Colonic mucosa (tissue), 4 donors: ENCODE data around the gene GNA12. TPM values are rescaled to one million over a fixed set of nuclear protein-coding genes. Genes with fewer than 3 reads are reported as not detected.

ENCODE experiments used
- DNase-seq: peaks from one replicate; pipeline ENCODE4 v3.0.0-alpha.2; 2020
- H3K27ac ChIP-seq: fragments of 200-600 bp; one replicate; pipeline ENCODE4 v1.8.0; 2021
- H3K27me3 ChIP-seq: fragments of 200-600 bp; one replicate; pipeline ENCODE4 v1.8.0; 2021
- H3K36me3 ChIP-seq: fragments of 200-600 bp; one replicate; pipeline ENCODE4 v1.8.0; 2021
- H3K4me1 ChIP-seq: fragments of 200-600 bp; one replicate; pipeline ENCODE4 v1.8.0; 2021; ENCODE audit warnings: mild to moderate bottlenecking
- H3K4me3 ChIP-seq: fragments of 200-600 bp; one replicate; pipeline ENCODE4 v1.8.0; 2021
- H3K9ac ChIP-seq, 2 donors: one replicate each; pipeline ENCODE4 v1.7.0; 2013; ENCODE audit warnings: control low read depth in 2 of 2, low read depth in 2 of 2, low read length in 2 of 2
- H3K9me3 ChIP-seq: fragments of 200-600 bp; one replicate; pipeline ENCODE4 v1.8.0; 2021
- CTCF ChIP-seq: fragments of 200-600 bp; IDR thresholded peaks from one replicate; pipeline ENCODE4 v1.8.0; 2022; ENCODE audit warnings: antibody characterized with exemption, mild to moderate bottlenecking
- intact Hi-C: fragments of 100-400 bp; cut with DNase I; formaldehyde crosslinking; loops from one replicate; pipeline ENCODE4 v1.14.1; 2022
- total RNA-seq, 2 donors: library from RNA; stranded (reverse); fragmentation: NEBNext Ultra II Directional in 1 of 2; extraction: Animal tissue kit (Norgen Biotek cat#: 25700) in 1 of 2; gene quantifications; one replicate each; pipeline ENCODE4 v1.2.1, GENCODE V29; 2021
- donor health status: healthy.
- donor health status: DM: no; HTN: no; CAD: no.
- donor health status: DM: no; HTN: no; CAD: no.

GNA12 gene
- total RNA-seq, 2 donors from 2014 or later: 19.7 to 24.8 TPM

GRCh38 chr7:2721842-2722241 lies 122.3 kb downstream of the GNA12 start:
- Histone ChIP-seq H3K9ac (no peak overlapping the region), H3K27ac (no peak overlapping the region), H3K4me3 (no peak overlapping the region), H3K36me3 (no peaks in the 10 kb centered on the region), H3K9me3 (no peaks in the 10 kb centered on the region), H3K4me1 (peaks cover 12% of the 10 kb centered on the region), H3K27me3 (no peaks in the 10 kb centered on the region)
- intact Hi-C loops: no loop called here
- no peak for TF ChIP-seq CTCF
- no peak for DNase-seq

GRCh38 chr7:2720024-2720423 lies 124.1 kb downstream of the GNA12 start:
- DNase-seq: no peak
- H3K4me3 ChIP-seq: no peak overlapping the region
- no peaks in the 10 kb centered on the region for H3K9me3 ChIP-seq
- no peaks in the 10 kb centered on the region for H3K27me3 ChIP-seq
- H3K36me3 ChIP-seq: no peaks in the 10 kb centered on the region
- intact Hi-C loops: no loop called here
- H3K9ac ChIP-seq: no peak overlapping the region
- TF ChIP-seq CTCF: no peak
- no peak overlapping the region for H3K27ac ChIP-seq
- H3K4me1 ChIP-seq: peaks cover 15% of the 10 kb centered on the region

GRCh38 chr7:2719007-2719406 lies 125.1 kb downstream of the GNA12 start:
- DNase-seq: peak; percentile 46
- H3K36me3 ChIP-seq: no peaks in the 10 kb centered on the region
- H3K4me3 ChIP-seq: no peak overlapping the region
- H3K9me3 ChIP-seq: no peaks in the 10 kb centered on the region
- no peaks in the 10 kb centered on the region for H3K27me3 ChIP-seq
- peaks cover 15% of the 10 kb centered on the region for H3K4me1 ChIP-seq
- H3K9ac ChIP-seq: no peak overlapping the region
- H3K27ac ChIP-seq: no peak overlapping the region
- peak; percentile 36 for TF ChIP-seq CTCF
- intact Hi-C loops: no loop called here

GRCh38 chr7:2718296-2718965 lies 125.7 kb downstream of the GNA12 start:
- H3K4me1 ChIP-seq: peaks cover 15% of the 10 kb centered on the region
- no peak for DNase-seq
- no peak overlapping the region for H3K9ac ChIP-seq
- no peak for TF ChIP-seq CTCF
- intact Hi-C loops: no loop called here
- H3K9me3 ChIP-seq: no peaks in the 10 kb centered on the region
- H3K27me3 ChIP-seq: no peaks in the 10 kb centered on the region
- no peaks in the 10 kb centered on the region for H3K36me3 ChIP-seq
- H3K4me3 ChIP-seq: no peak overlapping the region
- no peak overlapping the region for H3K27ac ChIP-seq

GRCh38 chr7:2717293-2718261 lies 126.5 kb downstream of the GNA12 start:
- H3K4me3 ChIP-seq: no peak overlapping the region

More at GRCh38 chr7:2717293-2718261, 126.5 kb downstream of the GNA12 start:
- Histone ChIP-seq H3K9me3 (no peaks in the 10 kb centered on the region), H3K27ac (peak overlapping the region; percentile 70), H3K9ac (peak overlapping the region in 1 of 2 donors; percentile 77), H3K27me3 (no peaks in the 10 kb centered on the region), H3K36me3 (no peaks in the 10 kb centered on the region), H3K4me1 (peaks cover 15% of the 10 kb centered on the region)
- intact Hi-C loops: no loop called here
- TF ChIP-seq CTCF: no peak
- DNase-seq: peak; percentile 83
